Measurements from ENCODE around the gene DGCR8.

GRCh38 chr22:20051927-20052308 lies 28.1 kb upstream of the DGCR8 start:
- TF ChIP-seq CTCF (IDR thresholded peaks at IDR 0.05; ENCODE audit: insufficient read depth, low read depth, low read length) (no peak), EZH2 (IDR thresholded peaks at IDR 0.05; ENCODE audit: insufficient read depth, low read length) (no peak)

Measured in astrocyte (in vitro differentiated cells and primary cell).